KMS-11 (cell line): ENCODE data around the gene CAP1.

Experiments used
- H2AFZ ChIP-seq: fragments of 200-600 bp; sonication (generic); 2 replicates; pipeline ENCODE4 v1.6.1; 2016; ENCODE audit warnings: antibody characterized with exemption, mixed run types, low read depth
- H3K27ac ChIP-seq: fragments of 200-600 bp; sonication (generic); 2 replicates; pipeline ENCODE4 v1.6.1; 2016; ENCODE audit warnings: mild to moderate bottlenecking, mixed run types
- H3K27me3 ChIP-seq: fragments of 200-600 bp; sonication (generic); 2 replicates; pipeline ENCODE4 v1.6.1; 2017; ENCODE audit warnings: mild to moderate bottlenecking, low read depth, mixed run types, moderate library complexity; ENCODE audit not compliant: insufficient read depth
- H3K36me3 ChIP-seq: fragments of 200-600 bp; sonication (generic); 2 replicates; pipeline ENCODE4 v1.6.1; 2017; ENCODE audit warnings: mild to moderate bottlenecking, mixed run types; ENCODE audit not compliant: insufficient read depth
- H3K4me1 ChIP-seq: fragments of 200-600 bp; sonication (generic); 2 replicates; pipeline ENCODE4 v1.6.1; 2016; ENCODE audit warnings: mild to moderate bottlenecking, low read depth, mixed run types; ENCODE audit not compliant: poor library complexity, severe bottlenecking
- H3K4me2 ChIP-seq: fragments of 200-600 bp; sonication (generic); 2 replicates; pipeline ENCODE4 v1.7.0; 2016; ENCODE audit warnings: mild to moderate bottlenecking, mixed run types
- H3K4me3 ChIP-seq: fragments of 200-600 bp; sonication (generic); IDR thresholded peaks from 2 replicates; pipeline ENCODE4 v1.6.1; 2017; ENCODE audit warnings: low read depth, low read length, mixed read lengths; ENCODE audit not compliant: insufficient read depth
- H3K79me2 ChIP-seq: fragments of 200-600 bp; sonication (generic); 2 replicates; pipeline ENCODE4 v1.6.1; 2016; ENCODE audit warnings: low read depth, mixed run types; ENCODE audit not compliant: insufficient read depth
- H3K9ac ChIP-seq: fragments of 200-600 bp; sonication (generic); 2 replicates; pipeline ENCODE4 v1.6.1; 2016; ENCODE audit warnings: mild to moderate bottlenecking, mixed run types
- H4K20me1 ChIP-seq: fragments of 200-600 bp; sonication (generic); 2 replicates; pipeline ENCODE4 v1.6.1; 2016; ENCODE audit warnings: mild to moderate bottlenecking, mixed run types; ENCODE audit not compliant: insufficient read depth
- CTCF ChIP-seq: fragments of 200-600 bp; sonication (generic); conservative IDR thresholded peaks from 2 replicates; pipeline ENCODE4 v1.6.1; 2017; ENCODE audit warnings: low read depth, mild to moderate bottlenecking, antibody characterized with exemption, low read length, moderate library complexity, mixed read lengths

CAP1 gene

DNA sequence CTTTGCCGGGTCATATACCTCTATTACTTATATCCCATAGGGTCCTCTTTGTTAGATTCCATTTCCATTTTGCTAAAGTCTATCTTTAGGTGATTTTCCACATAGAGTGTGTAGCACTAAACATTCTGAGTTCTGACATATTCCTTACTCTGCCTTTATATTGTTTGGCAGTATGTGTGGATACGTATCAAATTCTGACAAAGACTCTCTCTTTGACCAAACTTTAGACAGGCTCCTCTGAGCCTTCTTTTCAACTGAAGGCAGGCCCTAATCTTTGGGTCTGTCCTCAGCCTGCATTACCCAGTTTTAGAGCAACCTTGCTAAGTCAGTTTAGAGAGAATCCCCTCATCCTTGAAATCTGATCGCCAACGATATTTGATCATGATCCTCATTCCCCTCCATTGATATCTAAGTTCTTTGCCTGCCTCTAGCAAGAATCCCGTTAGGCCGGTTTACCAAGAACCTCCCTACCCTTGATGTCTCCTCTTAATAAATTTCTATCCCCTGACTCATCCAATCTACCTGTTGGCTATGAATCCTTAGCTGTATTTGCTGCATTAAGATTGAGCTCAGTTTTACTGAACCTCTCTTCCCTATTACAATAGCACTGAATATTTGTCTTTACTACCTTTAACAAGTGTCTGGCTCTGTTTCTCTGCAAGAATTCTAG is 66.9 kb downstream of the CAP1 start:
- no peak for TF ChIP-seq CTCF
- Histone ChIP-seq H3K79me2 (no peaks in the 10 kb centered on the region), H3K27me3 (no peaks in the 10 kb centered on the region), H3K9ac (no peak overlapping the region), H3K4me3 (no peak overlapping the region), H3K36me3 (no peaks in the 10 kb centered on the region), H3K4me2 (no peak overlapping the region), H3K27ac (no peak overlapping the region), H4K20me1 (no peaks in the 10 kb centered on the region), H2AFZ (no peak overlapping the region), H3K4me1 (no peaks in the 10 kb centered on the region)

DNA sequence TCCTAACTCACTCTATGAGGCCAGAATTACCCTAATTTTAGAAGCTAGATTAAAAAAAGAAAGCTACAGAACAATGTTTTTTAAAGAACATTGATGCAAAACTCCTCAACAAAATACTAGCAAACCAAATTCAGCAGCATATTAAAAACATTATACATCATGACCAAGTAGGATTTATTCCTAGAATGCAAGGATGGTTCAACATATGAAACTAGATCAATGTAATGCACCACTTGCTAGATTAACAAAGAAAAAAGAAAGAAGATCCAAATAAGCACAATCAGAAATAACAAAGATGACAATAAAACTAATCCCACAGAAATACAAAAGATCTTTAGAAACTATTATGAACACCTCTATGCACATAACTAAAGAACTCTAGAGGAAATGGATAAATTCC is 69.9 kb downstream of the CAP1 start:
- Histone ChIP-seq H3K27ac (no peak overlapping the region), H3K79me2 (no peaks in the 10 kb centered on the region), H3K36me3 (no peaks in the 10 kb centered on the region), H3K4me1 (no peaks in the 10 kb centered on the region), H3K4me2 (no peak overlapping the region), H2AFZ (no peak overlapping the region), H3K27me3 (no peaks in the 10 kb centered on the region), H4K20me1 (no peaks in the 10 kb centered on the region), H3K9ac (no peak overlapping the region), H3K4me3 (no peak overlapping the region)
- no peak for TF ChIP-seq CTCF

GRCh38 chr1:40114400-40114799 is 73.9 kb downstream of the CAP1 start:
- no peaks in the 10 kb centered on the region for H3K4me1 ChIP-seq
- H3K27me3 ChIP-seq: no peaks in the 10 kb centered on the region
- no peaks in the 10 kb centered on the region for H3K36me3 ChIP-seq
- no peak overlapping the region for H3K27ac ChIP-seq
- TF ChIP-seq CTCF: no peak
- H3K4me2 ChIP-seq: no peak overlapping the region
- no peak overlapping the region for H2AFZ ChIP-seq
- H4K20me1 ChIP-seq: no peaks in the 10 kb centered on the region
- H3K9ac ChIP-seq: no peak overlapping the region
- H3K4me3 ChIP-seq: no peak overlapping the region
- no peaks in the 10 kb centered on the region for H3K79me2 ChIP-seq

GRCh38 chr1:40120128-40120527 is 79.6 kb downstream of the CAP1 start:
- H3K4me2 ChIP-seq: no peak overlapping the region
- no peaks in the 10 kb centered on the region for H3K36me3 ChIP-seq
- H3K27me3 ChIP-seq: no peaks in the 10 kb centered on the region
- no peaks in the 10 kb centered on the region for H3K4me1 ChIP-seq
- no peak overlapping the region for H2AFZ ChIP-seq
- no peak overlapping the region for H3K27ac ChIP-seq
- H3K79me2 ChIP-seq: no peaks in the 10 kb centered on the region
- H3K4me3 ChIP-seq: no peak overlapping the region
- no peak overlapping the region for H3K9ac ChIP-seq
- no peaks in the 10 kb centered on the region for H4K20me1 ChIP-seq
- no peak for TF ChIP-seq CTCF
